ENCODE data around the gene TARS3. TPM values are rescaled to one million over a fixed set of nuclear protein-coding genes. Genes with fewer than 3 reads are reported as not detected.
"Not testable (repeated sequence)": the region's sequence is repeated elsewhere in the genome, so short reads cannot be mapped to it uniquely, and the experiment has no call there.

TARS3 gene
- total RNA-seq, 1 experiment from 2014 or later, result 14.1 TPM

DNA sequence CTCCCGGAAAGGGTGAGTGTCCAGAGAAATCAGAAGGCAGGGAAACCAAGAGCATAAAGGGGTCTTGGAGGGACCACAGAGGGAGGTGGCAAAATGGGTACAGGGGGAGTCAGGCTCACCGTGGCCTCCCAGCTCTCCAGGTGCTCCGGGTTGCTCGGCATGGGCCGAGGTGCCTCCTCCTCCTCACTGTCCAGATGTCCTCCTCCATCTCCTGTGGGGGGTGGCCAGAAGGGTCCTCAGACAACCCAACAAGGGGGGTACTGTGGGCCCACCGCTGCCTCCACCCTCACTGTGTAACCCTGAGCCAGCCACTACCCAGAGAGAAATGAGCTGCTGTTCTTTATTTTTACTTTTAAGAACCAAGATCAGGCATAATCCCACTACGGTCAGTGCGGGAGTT, 48.6 kb upstream of the TARS3 start:
- Histone ChIP-seq H2BK15ac (ENCODE audit: low read depth, low read length) (no peak overlapping the region), H4K5ac (ENCODE audit: insufficient read length, low read depth, low read length) (no peak overlapping the region), H3K23me2 (ENCODE audit: insufficient read length, low read depth, low read length, poor library complexity, severe bottlenecking) (no peaks in the 10 kb centered on the region), H2BK12ac (ENCODE audit: insufficient read length, low read depth, low read length) (no peak overlapping the region), H4K20me1 (ENCODE audit: control insufficient read depth, insufficient read depth, insufficient read length) (no peaks in the 10 kb centered on the region), H3K56ac (ENCODE audit: insufficient read length, low read depth, low read length) (no peak overlapping the region), H3T11ph (ENCODE audit: low read length) (no peak overlapping the region), H3K14ac (ENCODE audit: insufficient read depth, low read length) (no peak overlapping the region), H2BK5ac (ENCODE audit: insufficient read length, low read length) (no peak overlapping the region), H3K4me1 (ENCODE audit: insufficient read depth, low read length) (no peaks in the 10 kb centered on the region), H3K4me2 (ENCODE audit: insufficient read depth, insufficient read length, low read length) (no peak overlapping the region), H2AK5ac (ENCODE audit: insufficient read length, low read length) (no peak overlapping the region), H2AFZ (ENCODE audit: low read length) (no peak overlapping the region), H3K4ac (ENCODE audit: low read depth, low read length) (no peak overlapping the region), H3K27ac (ENCODE audit: insufficient read length, low read depth, low read length) (no peak overlapping the region), H3K18ac (ENCODE audit: insufficient read length, low read depth, low read length) (no peak overlapping the region), H3K23ac (ENCODE audit: insufficient read length, low read depth, low read length) (no peak overlapping the region), H2BK20ac (ENCODE audit: low read depth, low read length, poor library complexity, severe bottlenecking) (no peak overlapping the region), H2BK120ac (ENCODE audit: low read depth, low read length, poor library complexity, severe bottlenecking) (no peak overlapping the region), H3K27me3 (ENCODE audit: insufficient read depth, low read length) (peaks cover 2% of the 10 kb centered on the region; the same call in 1 of the 2 replicates), H4K8ac (replicated peaks; ENCODE audit: insufficient read length, low read depth, low read length) (no peak overlapping the region), H3K9me3 (ENCODE audit: control insufficient read depth, low read depth, low read length) (no peaks in the 10 kb centered on the region), H3K9ac (ENCODE audit: extremely low read depth, insufficient read length, low read length) (no peak overlapping the region), H4K91ac (ENCODE audit: insufficient read length, low read depth, low read length) (no peak overlapping the region), H3K79me1 (ENCODE audit: insufficient read depth, low read depth, low read length, poor library complexity, severe bottlenecking) (no peaks in the 10 kb centered on the region), H3K79me2 (ENCODE audit: insufficient read depth, low read length) (no peaks in the 10 kb centered on the region; the same call in 1 of the 2 replicates)
- TF ChIP-seq, protein P1, sequence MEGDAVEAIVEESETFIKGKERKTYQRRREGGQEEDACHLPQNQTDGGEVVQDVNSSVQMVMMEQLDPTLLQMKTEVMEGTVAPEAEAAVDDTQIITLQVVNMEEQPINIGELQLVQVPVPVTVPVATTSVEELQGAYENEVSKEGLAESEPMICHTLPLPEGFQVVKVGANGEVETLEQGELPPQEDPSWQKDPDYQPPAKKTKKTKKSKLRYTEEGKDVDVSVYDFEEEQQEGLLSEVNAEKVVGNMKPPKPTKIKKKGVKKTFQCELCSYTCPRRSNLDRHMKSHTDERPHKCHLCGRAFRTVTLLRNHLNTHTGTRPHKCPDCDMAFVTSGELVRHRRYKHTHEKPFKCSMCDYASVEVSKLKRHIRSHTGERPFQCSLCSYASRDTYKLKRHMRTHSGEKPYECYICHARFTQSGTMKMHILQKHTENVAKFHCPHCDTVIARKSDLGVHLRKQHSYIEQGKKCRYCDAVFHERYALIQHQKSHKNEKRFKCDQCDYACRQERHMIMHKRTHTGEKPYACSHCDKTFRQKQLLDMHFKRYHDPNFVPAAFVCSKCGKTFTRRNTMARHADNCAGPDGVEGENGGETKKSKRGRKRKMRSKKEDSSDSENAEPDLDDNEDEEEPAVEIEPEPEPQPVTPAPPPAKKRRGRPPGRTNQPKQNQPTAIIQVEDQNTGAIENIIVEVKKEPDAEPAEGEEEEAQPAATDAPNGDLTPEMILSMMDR (conservative IDR thresholded peaks at IDR 0.05), result no peak
- no peak for DNase-seq
- Mint-ChIP-seq H3K27ac (no peak overlapping the region), H3K4me3 (no peak overlapping the region), H3K27me3 (ENCODE audit: low read depth) (peaks cover 11% of the 10 kb centered on the region), H3K4me1 (peaks cover 0 to 2% of the 10 kb centered on the region in 2 experiments; a peak in 1 of 4 replicates), H3K9me3 (peaks cover 0 to 3% of the 10 kb centered on the region in 2 experiments; a peak in 2 of 5 replicates), H3K36me3 (ENCODE audit: insufficient read depth in 1 of 3, low read depth in 3 of 3) (no peaks in the 10 kb centered on the region)
- WGBS (ENCODE audit: extremely low coverage, insufficient read length, low lambda C conversion rate), result no CpG with 5 or more reads among the region's 8 CpGs

DNA sequence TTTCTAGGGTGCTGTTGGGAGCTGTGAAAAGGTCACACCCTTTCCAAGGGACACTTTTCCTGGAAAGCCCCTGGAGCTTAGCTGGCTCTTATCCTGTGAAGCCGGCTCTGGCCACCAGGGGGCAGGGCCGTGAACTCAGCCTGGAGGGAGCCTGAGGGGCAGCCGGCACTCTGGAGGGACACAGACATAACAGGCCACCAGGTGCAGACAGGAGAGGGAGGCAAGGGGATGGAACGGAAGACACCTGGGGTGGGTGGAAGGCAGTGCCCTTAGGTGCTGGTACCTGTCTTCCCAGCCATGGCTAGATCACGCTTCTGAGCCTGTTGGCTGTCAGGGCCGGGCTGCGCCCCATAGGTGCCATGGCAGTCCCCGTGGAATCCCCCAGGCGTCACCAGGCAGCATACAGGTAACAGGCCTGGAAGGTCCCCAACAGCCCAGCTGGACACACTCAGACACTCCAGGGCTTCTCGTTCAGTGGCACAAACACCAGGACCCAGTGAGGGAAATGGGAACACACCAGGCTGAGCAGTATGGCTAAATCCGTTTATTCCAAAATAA, 42.9 kb upstream of the TARS3 start:
- H3K79me2 ChIP-seq (ENCODE audit: insufficient read depth, low read length); H4K8ac ChIP-seq (replicated peaks; ENCODE audit: insufficient read length, low read depth, low read length); H3K4me1 Mint-ChIP-seq; H2AFZ ChIP-seq (ENCODE audit: low read length); H3K9me3 Mint-ChIP-seq; H3K27me3 Mint-ChIP-seq (ENCODE audit: low read depth); H3K56ac ChIP-seq (ENCODE audit: insufficient read length, low read depth, low read length); H3K27ac ChIP-seq (ENCODE audit: insufficient read length, low read depth, low read length); H3T11ph ChIP-seq (ENCODE audit: low read length); H3K79me1 ChIP-seq (ENCODE audit: insufficient read depth, low read depth, low read length, poor library complexity, severe bottlenecking); DNase-seq; H3K36me3 Mint-ChIP-seq (ENCODE audit: insufficient read depth in 1 of 3, low read depth in 3 of 3); H3K9ac ChIP-seq (ENCODE audit: extremely low read depth, insufficient read length, low read length); H3K18ac ChIP-seq (ENCODE audit: insufficient read length, low read depth, low read length); H3K4me1 ChIP-seq (ENCODE audit: insufficient read depth, low read length); H2BK15ac ChIP-seq (ENCODE audit: low read depth, low read length); H3K4me3 Mint-ChIP-seq; H2BK120ac ChIP-seq (ENCODE audit: low read depth, low read length, poor library complexity, severe bottlenecking); H4K5ac ChIP-seq (ENCODE audit: insufficient read length, low read depth, low read length); H3K9me3 ChIP-seq (ENCODE audit: control insufficient read depth, low read depth, low read length); H3K4me2 ChIP-seq (ENCODE audit: insufficient read depth, insufficient read length, low read length); H3K4ac ChIP-seq (ENCODE audit: low read depth, low read length); H2BK20ac ChIP-seq (ENCODE audit: low read depth, low read length, poor library complexity, severe bottlenecking); H4K91ac ChIP-seq (ENCODE audit: insufficient read length, low read depth, low read length); H3K14ac ChIP-seq (ENCODE audit: insufficient read depth, low read length); H3K23me2 ChIP-seq (ENCODE audit: insufficient read length, low read depth, low read length, poor library complexity, severe bottlenecking); H4K20me1 ChIP-seq (ENCODE audit: control insufficient read depth, insufficient read depth, insufficient read length); H3K23ac ChIP-seq (ENCODE audit: insufficient read length, low read depth, low read length); H2AK5ac ChIP-seq (ENCODE audit: insufficient read length, low read length); H3K27ac Mint-ChIP-seq; H3K27me3 ChIP-seq (ENCODE audit: insufficient read depth, low read length); H2BK12ac ChIP-seq (ENCODE audit: insufficient read length, low read depth, low read length); H2BK5ac ChIP-seq (ENCODE audit: insufficient read length, low read length): not testable (repeated sequence)
- no CpG with 5 or more reads among the region's 11 CpGs for WGBS (ENCODE audit: extremely low coverage, insufficient read length, low lambda C conversion rate)
